ENCODE results near the gene HSDL1.

Gene HSDL1

GRCh38 chr16:84081446-84081989, 63.5 kb downstream of the HSDL1 start:
- no peak for DNase-seq (ENCODE audit: low read depth)

- DNase-seq (ENCODE audit: low read depth) = no peak
These were observed 64.2 kb downstream of the HSDL1 start for GRCh38 chr16:84080813-84081212.

GRCh38 chr16:84080378-84080777, 64.6 kb downstream of the HSDL1 start:
- no peak for DNase-seq (ENCODE audit: low read depth)

- DNase-seq (ENCODE audit: low read depth) = no peak
These were observed 65.3 kb downstream of the HSDL1 start for GRCh38 chr16:84079664-84080063.

GRCh38 chr16:84075376-84075775, 69.6 kb downstream of the HSDL1 start:
- DNase-seq (ENCODE audit: low read depth) = no peak

- DNase-seq (ENCODE audit: low read depth) = no peak
These were observed 70.3 kb downstream of the HSDL1 start for GRCh38 chr16:84074721-84075120.

Data from activated T-helper 9 cell treated with anti-CD3 and anti-CD28 coated beads, Interleukin-2, amount 50 U/mL, for 16 hours (primary cell).